Neural cell (in vitro differentiated cells): ENCODE results near the gene CUEDC1. TPM values are rescaled to one million over a fixed set of nuclear protein-coding genes. Genes with fewer than 3 reads are reported as not detected.

Experiments used
- H2AFZ ChIP-seq: fragments of 200-600, 300-800 bp; sonication (generic), shearing (Covaris generic); 2 replicates; pipeline ENCODE4 v1.6.0; 2014; ENCODE audit warnings: low read depth, mild to moderate bottlenecking, antibody characterized with exemption, low read length, moderate library complexity
- H3F3A ChIP-seq: fragments of 200-600 bp; shearing (Covaris generic); 2 replicates; pipeline ENCODE4 v1.6.1; 2016; ENCODE audit warnings: mild to moderate bottlenecking, moderate library complexity, mixed read lengths, antibody characterized with exemption, low read length; ENCODE audit not compliant: insufficient read depth, poor library complexity, severe bottlenecking
- H3K27ac ChIP-seq: fragments of 200-600, 300-800 bp; sonication (generic), shearing (Covaris generic); 2 replicates; pipeline ENCODE4 v1.5.1; 2014; ENCODE audit warnings: mild to moderate bottlenecking, low read length, moderate library complexity
- H3K27me3 ChIP-seq: fragments of 300-800, 200-600 bp; sonication (generic), shearing (Covaris generic); 2 replicates; pipeline ENCODE4 v1.6.0; 2014; ENCODE audit warnings: mild to moderate bottlenecking, low read depth, low read length, moderate library complexity; ENCODE audit not compliant: insufficient read depth
- H3K36me3 ChIP-seq: fragments of 300-800, 200-600 bp; sonication (generic), shearing (Covaris generic); 2 replicates; pipeline ENCODE4 v1.5.1; 2014; ENCODE audit warnings: mild to moderate bottlenecking, antibody characterized with exemption, low read length, moderate library complexity; ENCODE audit not compliant: insufficient read depth
- H3K4me2 ChIP-seq: fragments of 300-800, 200-600 bp; sonication (generic), shearing (Covaris generic); 2 replicates; pipeline ENCODE4 v1.6.0; 2014; ENCODE audit warnings: mild to moderate bottlenecking, low read length
- H3K4me3 ChIP-seq: fragments of 300-800, 200-600 bp; sonication (generic), shearing (Covaris generic); 2 replicates; pipeline ENCODE4 v1.5.1; 2014; ENCODE audit warnings: mild to moderate bottlenecking, low read length, moderate library complexity
- H3K79me2 ChIP-seq: fragments of 200-600 bp; shearing (Covaris generic); replicated peaks from 2 replicates; pipeline ENCODE4 v1.6.0; 2014; ENCODE audit warnings: mild to moderate bottlenecking, low read length, moderate library complexity; ENCODE audit not compliant: insufficient read depth
- H3K9ac ChIP-seq: fragments of 300-800, 200-600 bp; sonication (generic), shearing (Covaris generic); 2 replicates; pipeline ENCODE4 v1.6.1; 2016; ENCODE audit warnings: mild to moderate bottlenecking, low read length, mixed read lengths
- H3K9me2 ChIP-seq: fragments of 200-600 bp; shearing (Covaris generic); 2 replicates; pipeline ENCODE4 v1.6.1; 2016; ENCODE audit warnings: mild to moderate bottlenecking, low read length, mixed read lengths; ENCODE audit not compliant: insufficient read depth
- H3K9me3 ChIP-seq: fragments of 200-600, 300-800 bp; sonication (generic), shearing (Covaris generic); 2 replicates; pipeline ENCODE4 v1.6.1; 2016; ENCODE audit warnings: mild to moderate bottlenecking, mixed run types, low read length, moderate library complexity, mixed read lengths
- H4K20me1 ChIP-seq: fragments of 200-600 bp; shearing (Covaris generic); 2 replicates; pipeline ENCODE4 v1.6.1; 2016; ENCODE audit warnings: mild to moderate bottlenecking, mixed run types; ENCODE audit not compliant: insufficient read depth
- EP300 ChIP-seq: fragments of 450-650 bp; conservative IDR thresholded peaks from 2 replicates; pipeline ENCODE4 v1.6.1; 2014; ENCODE audit warnings: antibody characterized with exemption, mild to moderate bottlenecking, moderate library complexity; ENCODE audit not compliant: poor library complexity, severe bottlenecking
- EZH2 ChIP-seq: fragments of 200-600, 300-800 bp; shearing (Covaris generic), sonication (generic); IDR thresholded peaks from 2 replicates; pipeline ENCODE4 v1.6.1; 2014; ENCODE audit warnings: antibody characterized with exemption, low read length, borderline replicate concordance, mild to moderate bottlenecking; ENCODE audit not compliant: insufficient read depth, poor library complexity, severe bottlenecking
- MXI1 ChIP-seq: fragments of 450-650 bp; conservative IDR thresholded peaks from 2 replicates; pipeline ENCODE4 v1.6.1; 2014; ENCODE audit warnings: antibody characterized with exemption, mild to moderate bottlenecking; ENCODE audit not compliant: poor library complexity, severe bottlenecking
- POLR2AphosphoS5 ChIP-seq: IDR thresholded peaks from 2 replicates; pipeline ENCODE4 v1.6.1; 2012
- RAD21 ChIP-seq: fragments of 450-650 bp; conservative IDR thresholded peaks from 2 replicates; pipeline ENCODE4 v1.6.1; 2014; ENCODE audit warnings: antibody characterized with exemption, mild to moderate bottlenecking, moderate library complexity
- SMC3 ChIP-seq: fragments of 450-650 bp; conservative IDR thresholded peaks from 2 replicates; pipeline ENCODE4 v1.6.1; 2014; ENCODE audit warnings: antibody characterized with exemption, mild to moderate bottlenecking, moderate library complexity; ENCODE audit not compliant: poor library complexity
- TAF1 ChIP-seq: IDR thresholded peaks from 2 replicates; pipeline ENCODE4 v1.6.1; 2012; ENCODE audit warnings: low read depth
- polyA plus RNA-seq: library from polyadenylated mRNA; depleted of rRNA; stranded (reverse); fragments of >200 nt; gene quantifications from 2 replicates; pipeline ENCODE4 v1.2.3, GENCODE V29; 2014
- TF ChIP-seq, protein P1 (sequence below): fragments of 450-650 bp; IDR thresholded peaks from 2 replicates; pipeline ENCODE4 v1.5.1; 2014; ENCODE audit warnings: antibody characterized with exemption, mild to moderate bottlenecking, moderate library complexity; ENCODE audit not compliant: poor library complexity, severe bottlenecking
- TF ChIP-seq, protein P2 (sequence below): IDR thresholded peaks from 2 replicates; pipeline ENCODE4 v1.6.1; 2012; ENCODE audit warnings: borderline replicate concordance

Gene CUEDC1
- polyA plus RNA-seq, 1 donor from 2014 or later = 27.0 TPM

DNA sequence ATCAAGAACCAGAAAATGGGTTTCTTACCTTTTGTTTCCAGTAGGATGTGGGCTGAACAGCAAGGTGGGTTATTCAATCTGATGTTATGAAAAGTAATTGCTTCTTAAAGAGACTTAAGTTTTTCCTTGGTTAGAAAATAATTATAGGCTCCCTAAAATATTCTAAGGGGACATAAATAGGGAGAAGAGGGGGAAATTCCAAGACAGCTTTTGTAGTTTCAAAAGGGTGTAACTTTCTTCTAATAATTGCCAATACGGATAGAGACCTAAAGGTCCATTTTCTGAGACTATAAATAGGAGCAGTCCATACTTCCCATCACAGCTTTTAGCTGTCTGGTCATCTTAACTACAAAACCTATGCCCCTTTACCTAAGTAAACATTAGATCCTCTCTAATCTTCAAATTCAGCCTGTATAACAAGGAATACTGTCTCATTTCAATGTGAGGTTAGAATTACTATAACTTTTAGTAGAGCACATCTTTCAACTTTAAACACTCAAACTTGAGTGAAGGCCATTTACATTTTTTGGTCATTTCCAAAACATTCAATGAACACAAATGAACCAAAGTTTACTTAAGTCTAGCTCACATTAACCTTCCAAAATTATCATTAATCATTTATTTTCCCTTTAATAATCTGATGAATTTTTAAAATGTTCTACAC is 46.4 kb upstream of the CUEDC1 start:
- Histone ChIP-seq H3F3A (peaks cover 9% of the 10 kb centered on the region), H3K9ac (no peak overlapping the region), H3K27me3 (no peaks in the 10 kb centered on the region), H3K4me3 (no peak overlapping the region), H3K4me2 (no peak overlapping the region), H3K9me3 (no peaks in the 10 kb centered on the region), H2AFZ (no peak overlapping the region), H4K20me1 (peaks cover 6% of the 10 kb centered on the region), H3K9me2 (no peaks in the 10 kb centered on the region), H3K27ac (no peak overlapping the region), H3K36me3 (peaks cover 6% of the 10 kb centered on the region), H3K79me2 (peaks cover 47% of the 10 kb centered on the region)
- TF ChIP-seq SMC3 (no peak), POLR2AphosphoS5 (no peak), EZH2 (no peak), TAF1 (no peak), EP300 (no peak), MXI1 (no peak)

DNA sequence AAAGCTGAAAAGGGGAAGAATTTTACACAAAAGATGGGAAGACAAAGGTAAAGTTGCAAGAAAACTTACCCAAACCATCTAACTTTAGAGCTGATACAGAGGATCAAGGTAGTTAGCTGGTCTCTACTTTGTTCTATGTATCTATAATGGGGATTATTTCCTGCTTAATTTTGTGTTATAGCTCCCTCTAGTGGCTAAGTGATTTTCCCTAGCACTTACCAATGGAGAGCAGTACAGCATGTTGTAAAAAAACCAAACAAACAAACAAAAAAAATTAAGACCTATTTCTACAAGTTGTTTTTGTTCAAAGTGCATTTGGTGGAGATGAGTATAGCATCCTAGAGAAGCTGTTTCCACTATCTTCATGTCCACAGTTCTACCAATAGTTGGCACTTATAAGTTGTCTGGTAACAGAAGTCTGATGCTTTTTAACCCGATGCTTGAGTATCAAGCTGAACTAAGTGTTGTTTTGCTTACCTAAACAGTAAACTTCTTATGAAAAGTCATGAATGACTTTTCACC is 44.3 kb upstream of the CUEDC1 start:
- Histone ChIP-seq H3K27ac (no peak overlapping the region), H3K4me3 (no peak overlapping the region), H3K36me3 (no peaks in the 10 kb centered on the region), H3K4me2 (no peak overlapping the region), H3K9ac (no peak overlapping the region), H3K27me3 (no peaks in the 10 kb centered on the region), H2AFZ (no peak overlapping the region), H4K20me1 (no peaks in the 10 kb centered on the region), H3K9me2 (no peaks in the 10 kb centered on the region), H3K9me3 (no peaks in the 10 kb centered on the region), H3K79me2 (peaks cover 29% of the 10 kb centered on the region), H3F3A (peaks cover 8% of the 10 kb centered on the region)
- TF ChIP-seq, protein P1, sequence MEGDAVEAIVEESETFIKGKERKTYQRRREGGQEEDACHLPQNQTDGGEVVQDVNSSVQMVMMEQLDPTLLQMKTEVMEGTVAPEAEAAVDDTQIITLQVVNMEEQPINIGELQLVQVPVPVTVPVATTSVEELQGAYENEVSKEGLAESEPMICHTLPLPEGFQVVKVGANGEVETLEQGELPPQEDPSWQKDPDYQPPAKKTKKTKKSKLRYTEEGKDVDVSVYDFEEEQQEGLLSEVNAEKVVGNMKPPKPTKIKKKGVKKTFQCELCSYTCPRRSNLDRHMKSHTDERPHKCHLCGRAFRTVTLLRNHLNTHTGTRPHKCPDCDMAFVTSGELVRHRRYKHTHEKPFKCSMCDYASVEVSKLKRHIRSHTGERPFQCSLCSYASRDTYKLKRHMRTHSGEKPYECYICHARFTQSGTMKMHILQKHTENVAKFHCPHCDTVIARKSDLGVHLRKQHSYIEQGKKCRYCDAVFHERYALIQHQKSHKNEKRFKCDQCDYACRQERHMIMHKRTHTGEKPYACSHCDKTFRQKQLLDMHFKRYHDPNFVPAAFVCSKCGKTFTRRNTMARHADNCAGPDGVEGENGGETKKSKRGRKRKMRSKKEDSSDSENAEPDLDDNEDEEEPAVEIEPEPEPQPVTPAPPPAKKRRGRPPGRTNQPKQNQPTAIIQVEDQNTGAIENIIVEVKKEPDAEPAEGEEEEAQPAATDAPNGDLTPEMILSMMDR = peak; percentile 88
- TF ChIP-seq SMC3 (peak; percentile 86), RAD21 (peak; percentile 83), MXI1 (no peak)
- TF ChIP-seq, protein P2, sequence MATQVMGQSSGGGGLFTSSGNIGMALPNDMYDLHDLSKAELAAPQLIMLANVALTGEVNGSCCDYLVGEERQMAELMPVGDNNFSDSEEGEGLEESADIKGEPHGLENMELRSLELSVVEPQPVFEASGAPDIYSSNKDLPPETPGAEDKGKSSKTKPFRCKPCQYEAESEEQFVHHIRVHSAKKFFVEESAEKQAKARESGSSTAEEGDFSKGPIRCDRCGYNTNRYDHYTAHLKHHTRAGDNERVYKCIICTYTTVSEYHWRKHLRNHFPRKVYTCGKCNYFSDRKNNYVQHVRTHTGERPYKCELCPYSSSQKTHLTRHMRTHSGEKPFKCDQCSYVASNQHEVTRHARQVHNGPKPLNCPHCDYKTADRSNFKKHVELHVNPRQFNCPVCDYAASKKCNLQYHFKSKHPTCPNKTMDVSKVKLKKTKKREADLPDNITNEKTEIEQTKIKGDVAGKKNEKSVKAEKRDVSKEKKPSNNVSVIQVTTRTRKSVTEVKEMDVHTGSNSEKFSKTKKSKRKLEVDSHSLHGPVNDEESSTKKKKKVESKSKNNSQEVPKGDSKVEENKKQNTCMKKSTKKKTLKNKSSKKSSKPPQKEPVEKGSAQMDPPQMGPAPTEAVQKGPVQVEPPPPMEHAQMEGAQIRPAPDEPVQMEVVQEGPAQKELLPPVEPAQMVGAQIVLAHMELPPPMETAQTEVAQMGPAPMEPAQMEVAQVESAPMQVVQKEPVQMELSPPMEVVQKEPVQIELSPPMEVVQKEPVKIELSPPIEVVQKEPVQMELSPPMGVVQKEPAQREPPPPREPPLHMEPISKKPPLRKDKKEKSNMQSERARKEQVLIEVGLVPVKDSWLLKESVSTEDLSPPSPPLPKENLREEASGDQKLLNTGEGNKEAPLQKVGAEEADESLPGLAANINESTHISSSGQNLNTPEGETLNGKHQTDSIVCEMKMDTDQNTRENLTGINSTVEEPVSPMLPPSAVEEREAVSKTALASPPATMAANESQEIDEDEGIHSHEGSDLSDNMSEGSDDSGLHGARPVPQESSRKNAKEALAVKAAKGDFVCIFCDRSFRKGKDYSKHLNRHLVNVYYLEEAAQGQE = no peak
